OCI-M2 (cell line): ENCODE measurements around the gene SLC6A6.
"Not testable (repeated sequence)": the region's sequence is repeated elsewhere in the genome, so short reads cannot be mapped to it uniquely, and the experiment has no call there.

Source experiments
- DNase-seq: peaks from one replicate; lab custom pipeline; 2025; ENCODE audit not compliant: unreplicated experiment; lab: John Stamatoyannopoulos, UW

SLC6A6 gene

DNA sequence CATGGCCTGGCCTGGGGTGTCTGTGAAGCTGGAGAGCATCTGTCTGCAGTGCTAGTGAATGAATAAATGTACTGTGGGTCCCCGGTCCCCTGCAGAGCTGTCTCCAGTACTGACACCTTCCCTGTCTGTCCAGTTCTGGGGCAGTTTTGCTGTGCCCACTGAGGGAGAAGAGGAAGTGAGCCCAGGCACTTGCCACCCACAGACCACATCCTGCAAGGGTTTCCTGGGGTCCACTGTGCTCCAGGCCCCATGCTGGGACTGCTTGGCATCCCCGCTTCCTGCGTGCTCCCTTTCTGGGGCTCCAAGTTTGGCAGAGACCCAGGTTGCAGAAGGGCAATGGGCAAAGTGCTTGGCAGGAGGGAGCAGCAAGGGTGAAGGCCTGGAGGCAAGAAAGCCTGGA, 4.9 kb upstream of the SLC6A6 start:
- DNase-seq: no peak

DNA sequence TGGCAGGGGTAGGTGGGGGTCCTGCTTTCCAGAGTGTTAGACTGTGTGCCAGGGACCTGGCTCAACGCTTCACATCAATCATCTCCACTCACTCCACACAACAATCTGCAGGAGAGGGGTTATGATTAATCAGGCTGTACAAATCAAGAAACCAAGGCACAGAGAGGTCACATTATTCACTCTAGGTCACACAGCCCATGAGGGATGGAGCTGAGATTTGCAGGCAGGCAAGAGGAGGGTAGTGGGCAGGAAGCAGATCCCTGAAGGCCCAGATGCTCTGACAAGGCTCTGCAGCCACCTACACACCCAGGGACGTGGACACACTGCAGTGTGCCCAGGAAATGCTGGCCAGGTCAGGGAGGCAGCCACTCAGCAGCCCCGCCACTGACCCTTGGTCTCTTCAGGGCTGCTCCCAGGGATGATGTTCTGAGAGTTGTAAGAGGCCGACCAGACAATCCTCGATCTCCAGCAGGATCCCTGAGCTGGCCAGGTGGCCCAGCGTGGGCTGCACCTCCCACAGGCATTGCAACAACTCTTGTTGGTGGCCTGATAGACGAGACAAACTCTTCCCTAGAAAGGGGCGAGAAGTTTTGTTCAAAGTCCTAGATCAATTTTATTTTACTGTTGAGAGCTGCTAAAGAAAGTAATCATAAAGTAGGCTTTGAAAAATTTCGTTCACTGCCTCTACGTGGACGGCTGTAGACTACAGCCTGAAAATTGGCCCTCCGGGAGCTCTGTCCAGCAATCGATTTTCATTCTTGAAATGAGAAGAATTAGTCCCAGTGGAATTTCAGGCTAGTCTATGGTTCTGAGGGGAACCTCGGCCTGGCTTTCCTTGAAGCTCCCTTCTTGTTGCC, 4.2 kb upstream of the SLC6A6 start:
- DNase-seq: no peak

DNA sequence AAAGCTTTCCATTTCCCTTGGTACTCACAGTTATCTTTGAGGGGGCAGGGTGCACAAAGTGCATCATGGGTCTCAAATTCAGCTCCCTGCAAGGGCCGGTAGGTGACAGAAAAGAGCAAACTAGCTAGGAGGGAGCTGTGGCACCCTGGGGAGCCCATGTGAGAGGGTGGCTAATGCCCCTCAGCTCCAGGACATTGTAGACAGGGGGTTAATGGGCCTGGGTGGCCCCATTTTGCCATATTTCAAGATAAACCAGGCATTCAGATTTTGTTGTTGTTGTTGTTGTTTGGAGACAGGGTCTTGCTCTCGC, 3.7 kb upstream of the SLC6A6 start:
- DNase-seq: no peak

DNA sequence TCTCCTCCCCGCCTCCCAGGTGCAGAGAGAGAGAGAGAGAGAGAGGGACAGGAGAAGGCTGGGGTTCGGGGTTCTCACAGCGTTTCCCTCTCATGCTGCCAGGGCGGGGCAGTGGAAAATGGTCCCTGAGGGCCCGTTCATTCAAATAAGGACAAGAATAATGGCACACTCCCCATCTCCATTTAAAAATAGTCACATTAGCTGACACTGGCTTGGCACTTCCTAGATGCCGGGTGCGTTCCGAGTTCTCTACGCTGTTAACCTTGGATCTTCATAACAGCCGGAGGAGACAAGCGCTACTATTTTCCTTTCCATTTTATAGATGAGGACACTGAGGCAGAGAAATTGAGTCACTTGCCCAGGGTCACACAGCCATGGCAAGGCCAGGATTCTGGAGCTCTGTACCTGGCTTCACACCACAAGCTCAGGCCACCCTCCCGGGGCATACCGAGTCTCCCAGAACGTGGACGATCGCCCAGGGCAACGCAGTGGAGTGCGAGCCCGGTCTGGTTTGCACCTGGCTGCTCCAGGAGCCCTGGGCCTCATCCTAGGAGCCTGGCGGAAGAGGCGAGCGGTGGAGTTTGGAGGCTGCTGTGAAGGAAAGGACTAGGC, 608 bp upstream of the SLC6A6 start:
- DNase-seq: no peak

DNA sequence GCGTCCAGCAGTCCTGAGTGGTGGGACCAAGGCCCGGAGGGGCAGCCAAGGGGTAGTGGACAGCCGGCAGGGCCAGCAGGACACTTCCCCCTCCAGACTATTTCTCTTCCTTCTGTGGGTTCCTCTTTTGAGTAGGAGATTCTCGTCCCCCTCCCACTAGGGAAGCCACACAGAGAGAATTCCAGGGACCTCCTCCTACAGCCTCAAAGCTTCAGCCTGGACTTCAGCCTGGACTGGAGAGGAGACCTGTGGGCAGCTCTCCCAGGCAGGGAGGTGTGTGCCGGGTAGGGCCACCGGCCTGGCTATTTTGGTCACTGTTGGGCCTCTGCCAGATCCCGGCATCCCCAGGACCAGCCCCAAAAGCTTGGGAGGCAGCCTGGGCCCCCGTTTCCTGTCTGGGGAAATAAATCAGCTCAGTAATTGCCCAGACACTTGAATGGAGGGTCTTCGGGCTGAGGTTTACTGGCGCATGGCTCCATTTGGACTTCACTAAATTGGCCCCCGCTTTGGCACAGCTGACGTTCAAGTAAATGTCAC, 1.3 kb downstream of the SLC6A6 start:
- DNase-seq: no peak

DNA sequence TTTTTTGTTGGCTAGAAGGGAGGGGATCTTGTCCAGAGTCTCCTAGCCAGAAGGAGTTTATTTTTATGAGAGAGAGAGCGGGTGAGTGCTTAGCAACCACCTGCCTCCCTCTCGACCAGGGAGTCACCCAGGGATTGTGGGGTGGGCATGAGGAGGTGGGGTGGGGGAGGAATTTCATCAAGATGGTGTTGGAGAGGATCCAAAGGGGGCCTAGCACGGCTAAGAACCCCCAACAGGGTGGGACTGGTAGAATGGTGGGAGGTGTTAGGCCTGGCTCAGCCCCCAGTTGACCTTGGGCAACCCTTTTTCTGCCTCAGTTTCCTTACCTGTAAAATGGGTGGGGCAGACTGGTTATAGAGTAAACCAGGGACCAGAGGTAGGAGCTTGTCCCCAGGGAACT, 1.8 kb downstream of the SLC6A6 start:
- DNase-seq: no peak

DNA sequence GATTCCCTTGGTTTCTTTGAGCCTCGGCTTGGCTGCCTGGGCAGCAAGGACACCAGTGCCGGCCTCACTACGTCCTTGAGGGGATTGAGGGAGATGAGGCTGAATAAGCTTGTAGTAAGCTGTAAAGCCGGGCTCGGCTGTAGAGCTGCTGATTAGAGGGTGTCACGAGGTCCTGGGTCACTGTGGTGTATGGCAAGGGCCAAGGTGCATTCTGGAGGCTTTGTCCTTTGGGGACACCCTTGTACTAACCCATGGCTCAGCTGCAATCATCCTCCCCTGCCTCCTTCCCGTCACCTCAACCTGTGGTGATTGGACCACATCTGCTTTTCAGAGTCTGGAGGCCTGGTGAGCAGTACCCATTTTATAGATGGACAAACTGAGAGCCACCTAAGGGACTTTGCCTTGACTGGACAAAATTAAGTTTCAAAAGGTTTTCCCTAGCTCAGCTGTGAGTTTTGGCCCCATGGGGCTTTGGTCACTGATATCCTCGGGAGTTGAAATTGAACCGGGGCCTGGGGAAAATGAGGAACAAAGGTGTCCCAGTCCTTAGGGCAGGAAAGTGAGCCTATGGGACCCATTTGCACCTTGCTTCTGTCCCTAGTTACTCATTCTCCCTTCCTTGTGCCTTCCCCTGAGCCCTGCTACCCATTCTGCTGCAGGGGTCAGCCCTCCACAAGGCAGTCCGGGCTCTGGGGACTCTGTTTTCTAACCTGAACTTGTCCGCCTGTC, 2.4 kb downstream of the SLC6A6 start:
- DNase-seq: no peak

DNA sequence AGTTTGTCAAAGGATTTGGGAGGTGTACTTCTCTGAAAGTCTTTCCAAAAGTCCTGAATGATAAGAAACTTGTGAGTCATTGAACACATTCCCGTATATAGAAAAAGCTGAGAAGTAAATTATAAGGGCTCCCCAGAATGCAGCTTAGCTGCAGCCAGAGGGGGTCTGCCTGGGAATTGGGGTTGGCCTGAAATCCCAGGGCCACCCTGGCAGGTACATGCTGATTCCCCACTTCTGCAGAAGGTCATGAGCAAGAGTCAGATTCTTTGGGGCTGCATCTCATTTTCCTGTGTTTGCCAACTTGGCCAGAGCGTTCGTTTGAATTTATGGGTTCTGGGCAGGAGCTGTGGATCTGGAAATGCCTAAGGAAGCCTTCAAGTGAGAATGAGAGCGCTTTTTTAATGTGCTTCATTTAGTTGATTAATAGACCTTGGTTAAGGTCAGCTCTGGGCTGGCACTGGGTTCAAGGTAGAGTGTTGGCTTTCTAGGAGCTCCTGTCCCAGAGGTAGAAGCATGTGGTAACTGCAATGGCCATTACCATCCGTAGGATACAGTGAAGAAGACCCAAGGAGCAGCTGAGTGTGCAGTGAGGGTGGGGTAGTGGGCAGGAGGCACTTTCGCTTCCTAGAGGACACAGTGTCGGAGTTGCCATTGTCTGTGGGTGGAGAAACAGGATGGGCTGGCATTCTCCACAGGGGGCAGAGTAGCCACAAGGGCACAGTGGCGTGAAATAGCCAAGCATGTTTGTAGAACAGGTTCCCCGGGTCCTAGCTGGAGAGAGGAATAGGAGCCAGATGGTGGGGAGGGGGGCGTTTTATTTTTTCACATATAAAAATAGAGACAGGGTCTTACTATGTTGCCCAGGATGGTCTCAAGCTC, 3.2 kb downstream of the SLC6A6 start:
- DNase-seq: no peak

DNA sequence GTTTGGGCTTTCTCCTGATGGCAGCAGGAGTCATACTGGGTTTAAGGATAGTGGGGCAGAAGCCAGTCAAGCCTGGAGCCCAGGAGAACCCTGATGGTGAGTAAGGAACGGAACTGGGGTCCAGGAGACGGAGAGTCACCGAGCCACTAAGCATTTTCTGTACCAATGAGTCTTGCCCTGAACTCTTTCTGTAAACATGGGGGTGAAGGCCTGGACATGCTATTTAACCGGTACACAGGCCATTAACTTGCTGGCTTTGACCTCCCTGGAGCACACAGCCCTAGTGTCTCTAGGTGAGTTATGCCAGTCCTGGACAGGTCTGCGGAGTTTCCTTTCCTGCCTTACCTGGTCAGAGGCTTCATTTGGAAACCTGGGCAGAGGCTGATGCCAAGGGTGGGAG, 3.9 kb downstream of the SLC6A6 start:
- no peak for DNase-seq

DNA sequence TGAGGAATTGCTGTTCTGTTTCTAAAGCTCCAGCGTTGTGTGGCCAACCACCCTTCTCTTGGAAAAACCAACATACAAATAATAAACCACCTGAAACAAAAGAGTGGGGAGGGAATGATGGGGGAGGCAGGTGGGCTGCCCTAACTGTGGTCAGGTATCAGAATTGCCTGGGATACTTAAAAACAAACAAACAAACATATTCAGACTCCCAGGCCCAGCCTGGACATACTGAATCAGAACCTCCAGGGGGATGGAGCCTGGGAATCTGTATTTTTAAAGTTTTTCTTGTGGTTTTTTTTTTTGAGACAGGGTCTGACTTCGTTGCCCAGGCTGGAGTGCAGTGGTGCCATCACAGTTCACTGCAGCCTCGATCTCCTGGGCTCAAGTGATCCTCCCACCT, 4.4 kb downstream of the SLC6A6 start:
- DNase-seq: no peak

DNA sequence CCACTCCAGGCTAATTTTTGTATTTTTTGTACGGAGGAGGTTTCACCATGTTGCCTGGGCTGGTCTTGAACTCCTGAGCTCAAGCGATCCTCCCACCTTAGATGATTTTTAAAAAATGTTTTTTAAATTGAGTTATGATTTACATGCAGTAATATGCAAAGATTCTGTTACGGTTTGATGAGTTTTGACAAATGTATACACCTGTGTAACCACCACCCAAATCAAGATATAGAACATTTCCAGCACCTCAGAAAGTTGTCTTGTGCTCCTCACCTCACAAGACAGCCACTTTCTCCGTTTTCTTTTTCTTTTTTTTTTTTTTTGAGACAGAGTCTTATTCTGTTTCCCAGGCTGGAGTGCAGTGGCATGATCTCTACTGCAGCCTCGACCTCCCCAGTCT, 4.8 kb downstream of the SLC6A6 start:
- no peak for DNase-seq

DNA sequence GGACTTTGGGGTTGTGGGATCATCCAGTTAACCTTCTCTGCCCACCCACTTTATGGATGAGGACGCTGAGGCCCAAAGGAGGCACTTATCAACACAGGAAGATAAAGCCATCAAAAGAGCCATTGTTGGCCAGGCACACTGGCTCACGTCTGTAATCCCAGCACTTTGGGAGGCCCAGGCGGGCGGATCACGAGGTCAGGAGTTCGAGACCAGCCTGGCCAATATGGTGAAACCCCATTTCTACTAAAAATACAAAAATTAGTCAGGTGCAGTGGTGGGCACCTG, 7.3 kb downstream of the SLC6A6 start:
- DNase-seq: not testable (repeated sequence)

DNA sequence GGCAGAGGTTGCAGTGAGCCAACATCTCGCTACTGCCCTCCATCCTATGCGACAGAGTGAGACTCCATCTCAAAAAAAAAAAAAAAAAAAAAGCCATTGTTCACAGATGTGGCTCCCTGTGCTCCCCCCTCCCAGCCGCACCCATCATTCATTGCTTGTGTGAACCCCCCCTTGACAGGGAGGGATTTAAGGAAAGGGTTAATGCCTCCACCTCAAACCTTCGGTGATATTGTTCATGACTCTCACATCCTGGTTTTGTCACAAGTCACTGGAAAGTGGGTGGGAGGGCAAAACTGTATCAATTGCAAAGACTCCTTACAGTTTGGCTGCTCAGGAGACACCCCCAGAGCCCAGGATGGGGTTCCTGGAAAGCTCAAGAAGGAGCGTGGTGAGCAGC, 7.7 kb downstream of the SLC6A6 start:
- no peak for DNase-seq

DNA sequence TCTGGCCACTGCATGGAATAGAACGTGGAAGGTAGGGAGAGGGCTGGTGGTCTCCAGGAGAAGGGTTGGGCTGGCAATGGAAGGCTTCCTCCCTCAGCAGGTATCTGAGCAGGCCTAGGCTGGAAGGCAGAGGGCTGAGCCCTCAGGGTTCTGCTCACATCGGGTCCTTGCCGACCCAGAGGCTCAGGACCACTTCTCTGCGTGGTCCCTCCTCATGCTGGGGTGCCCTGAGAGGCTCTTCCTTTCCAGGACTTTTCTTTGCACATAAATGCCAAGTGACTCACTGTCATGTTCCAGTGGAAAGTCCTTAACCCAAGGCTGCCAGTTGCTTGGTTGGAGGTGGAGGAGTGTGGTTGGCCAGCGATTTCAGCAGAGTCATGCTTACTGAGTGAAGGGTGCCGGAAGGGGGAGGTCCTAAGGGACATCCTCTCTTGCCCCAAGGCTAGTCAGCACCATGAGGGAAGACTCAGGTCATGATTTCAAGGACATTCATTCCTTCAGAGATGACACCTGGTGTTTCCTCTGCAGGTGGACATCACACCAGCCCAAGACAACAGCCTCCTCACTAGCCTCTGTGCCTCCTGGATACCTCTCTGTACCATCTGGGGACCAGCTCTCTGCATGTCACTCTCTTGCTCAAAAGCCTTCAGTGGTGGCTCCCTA, 8.2 kb downstream of the SLC6A6 start:
- DNase-seq: no peak

DNA sequence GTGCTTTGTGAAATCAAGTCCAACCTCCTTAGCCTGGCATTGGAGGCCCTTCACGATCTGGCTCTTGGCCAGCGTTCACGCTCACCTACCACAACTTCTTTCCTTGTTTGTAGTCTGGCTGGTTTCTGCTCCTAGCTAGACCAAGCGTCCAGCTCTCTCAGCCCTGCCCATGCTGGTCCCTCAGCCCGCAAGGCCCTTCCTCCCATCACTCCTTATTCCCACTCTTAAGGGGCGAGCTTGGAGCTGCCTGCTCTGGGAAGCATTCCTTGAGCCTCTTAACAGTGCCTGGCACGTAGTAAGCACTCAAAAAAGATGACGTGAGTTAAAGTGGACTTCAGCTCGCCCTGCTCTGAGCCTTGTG, 8.7 kb downstream of the SLC6A6 start:
- DNase-seq: no peak

DNA sequence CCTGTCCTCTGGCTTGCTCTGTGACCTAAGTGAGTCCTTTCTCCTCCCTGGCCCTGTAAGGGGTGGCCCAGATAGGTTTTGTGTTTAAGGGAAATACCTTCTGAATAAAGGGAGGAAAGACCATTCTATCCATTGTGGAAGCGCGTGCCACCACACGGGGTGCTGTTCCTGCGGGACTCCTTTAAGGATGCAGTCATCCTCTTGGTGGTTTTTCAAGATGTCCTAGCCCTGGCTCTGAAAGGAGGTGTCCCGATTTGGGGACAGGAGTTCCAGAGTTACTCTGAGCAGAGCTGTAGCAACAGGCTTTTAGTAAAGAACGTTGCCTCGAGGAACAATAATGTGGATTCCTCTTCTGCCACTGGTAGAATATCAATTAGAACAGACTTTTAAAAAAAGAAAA, 9.6 kb downstream of the SLC6A6 start:
- no peak for DNase-seq

DNA sequence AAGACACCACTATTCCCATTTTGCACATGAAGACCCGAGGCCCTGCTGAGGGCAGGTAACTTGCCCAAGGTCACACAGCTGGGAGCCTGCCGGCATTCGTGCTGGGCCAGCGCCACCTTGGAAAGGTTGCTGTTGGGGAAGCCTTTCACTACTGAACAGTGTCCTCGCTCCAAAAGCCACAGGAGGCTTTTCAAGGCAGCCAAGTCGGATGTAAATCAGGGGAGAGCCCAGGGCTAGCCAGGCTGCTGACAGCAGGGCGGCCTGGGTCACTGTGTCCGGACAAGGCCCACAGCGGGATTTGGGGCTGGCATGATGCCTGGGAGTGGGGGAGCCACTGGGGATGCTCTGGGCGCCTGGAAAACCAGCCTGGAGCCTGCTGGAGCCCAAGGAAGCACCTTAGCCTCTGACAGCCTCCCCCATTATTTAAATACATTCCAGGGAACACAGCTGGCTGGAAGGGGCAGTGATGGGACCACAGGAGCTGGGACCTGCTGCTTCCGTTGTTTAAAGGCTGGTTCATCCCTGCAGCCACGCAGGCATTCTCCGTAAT, 10.5 kb downstream of the SLC6A6 start:
- DNase-seq: no peak

DNA sequence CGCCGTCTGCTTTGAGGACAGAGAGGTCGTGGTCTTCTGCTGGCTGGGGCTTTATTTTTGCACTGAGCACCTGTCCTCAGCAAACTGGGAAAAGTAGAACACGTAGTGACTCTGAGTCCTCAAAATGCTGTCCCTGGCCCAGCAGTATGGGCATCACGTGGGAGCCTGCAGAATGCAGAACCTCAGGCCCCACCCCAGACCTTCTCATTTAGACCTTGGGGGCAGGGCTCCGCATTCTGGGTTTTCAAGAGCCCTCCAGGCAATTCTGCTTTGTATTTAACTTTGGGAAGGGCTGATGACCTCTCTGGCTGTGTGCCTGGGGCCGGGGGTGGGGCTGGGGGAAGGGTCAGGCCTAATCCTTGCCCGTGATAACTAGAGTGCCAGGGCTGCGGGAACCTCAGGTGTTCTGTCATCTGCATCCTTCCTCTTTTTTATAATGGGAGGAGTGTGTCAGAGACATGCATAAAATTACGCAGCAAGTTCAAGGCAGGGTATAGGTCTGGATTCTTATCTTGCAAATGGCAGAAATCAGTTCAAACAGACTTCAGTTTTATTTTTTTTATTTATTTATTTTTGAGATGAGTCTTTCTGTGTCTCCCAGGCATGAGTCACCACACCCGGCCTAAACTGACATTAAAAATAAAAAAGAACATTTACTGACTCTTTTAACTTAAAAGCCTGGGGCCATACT, 11.1 kb downstream of the SLC6A6 start:
- no peak for DNase-seq

DNA sequence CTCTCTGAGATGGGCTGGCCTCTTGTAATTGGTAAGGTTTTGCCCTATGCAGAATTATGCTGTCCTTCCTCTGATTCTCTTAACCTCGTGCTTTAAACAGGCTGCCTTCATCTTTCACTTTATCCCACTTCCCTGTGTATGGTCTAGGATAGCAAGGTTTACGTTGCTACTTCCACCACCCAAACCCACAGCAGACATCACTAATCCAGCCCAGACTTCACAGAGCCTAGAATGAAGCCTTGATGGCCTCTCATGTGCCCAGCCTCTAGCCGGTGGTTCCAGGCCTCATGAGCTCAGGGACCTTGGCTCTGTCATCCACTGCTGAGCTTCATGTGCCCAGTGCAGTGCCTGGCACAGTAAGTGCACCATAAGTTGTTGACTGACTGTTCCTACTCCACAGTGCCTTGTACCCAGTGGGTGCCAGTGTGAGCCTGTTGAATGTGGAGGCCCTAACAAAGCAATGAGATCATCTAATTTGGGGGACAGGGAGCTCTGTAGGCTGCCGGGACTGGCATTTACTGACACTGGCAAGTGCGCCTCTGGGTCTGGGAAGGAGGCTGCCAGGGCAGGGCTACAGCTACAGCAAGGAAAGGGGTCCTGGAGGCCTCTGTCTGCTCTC, 12.5 kb downstream of the SLC6A6 start:
- no peak for DNase-seq

DNA sequence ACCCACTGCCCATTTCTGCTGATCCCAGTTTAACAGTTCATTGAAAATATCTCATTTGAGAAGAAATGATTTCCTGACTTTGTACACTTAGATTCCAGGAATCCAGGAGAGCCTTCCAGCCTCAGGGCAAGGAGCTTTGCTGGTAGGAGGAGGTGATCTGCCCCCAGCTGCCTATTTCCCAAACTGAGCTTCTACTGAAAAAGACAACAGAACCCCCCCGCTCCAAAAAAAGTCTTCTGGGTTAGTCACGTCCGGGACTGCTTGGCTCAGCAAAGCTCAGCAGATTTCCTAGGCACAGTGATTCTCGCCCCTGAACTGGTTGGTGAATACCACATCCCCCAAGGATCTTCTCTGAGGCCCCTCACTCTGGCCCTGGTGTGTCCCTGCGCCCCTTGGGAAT, 13.1 kb downstream of the SLC6A6 start:
- DNase-seq: no peak
